OCI-LY3 (cell line): Measurements from ENCODE around the gene ZNF555.

Experiments used
- H2AFZ ChIP-seq: fragments of 200-600, 300-600 bp; shearing (Covaris generic); 2 replicates; pipeline ENCODE4 v1.6.0; 2014; ENCODE audit warnings: antibody characterized with exemption, low read depth, low read length
- H3K27ac ChIP-seq: fragments of 200-600, 300-600 bp; sonication (generic); 2 replicates; pipeline ENCODE4 v1.5.1; 2014; ENCODE audit warnings: mild to moderate bottlenecking, low read length, moderate library complexity, mixed read lengths
- H3K27me3 ChIP-seq: fragments of 200-600, 300-600 bp; sonication (generic); 2 replicates; pipeline ENCODE4 v1.6.1; 2014; ENCODE audit warnings: low read depth, low read length, mixed read lengths
- H3K36me3 ChIP-seq: fragments of 200-600, 300-600 bp; sonication (generic); replicated peaks from 2 replicates; pipeline ENCODE3; 2014; ENCODE audit warnings: low read depth, low read length, mixed read lengths
- H3K4me1 ChIP-seq: fragments of 300-600, 200-600 bp; sonication (generic); 2 replicates; pipeline ENCODE4 v1.6.1; 2014; ENCODE audit warnings: low read length, mixed read lengths
- H3K4me2 ChIP-seq: fragments of 200-600, 300-600 bp; sonication (generic); 2 replicates; pipeline ENCODE4 v1.6.1; 2014; ENCODE audit warnings: low read length, mixed read lengths
- H3K4me3 ChIP-seq: fragments of 300-600, 200-600 bp; sonication (generic); 2 replicates; pipeline ENCODE4 v1.5.1; 2014; ENCODE audit warnings: antibody characterized with exemption, mild to moderate bottlenecking, low read length, moderate library complexity
- H3K79me2 ChIP-seq: fragments of 300-600, 200-600 bp; shearing (Covaris generic); 2 replicates; pipeline ENCODE4 v1.6.1; 2014; ENCODE audit warnings: mild to moderate bottlenecking, low read length, mixed read lengths
- H3K9ac ChIP-seq: fragments of 300-600, 200-600 bp; shearing (Covaris generic); 2 replicates; pipeline ENCODE4 v1.6.0; 2014; ENCODE audit warnings: mild to moderate bottlenecking, low read length, moderate library complexity
- H3K9me3 ChIP-seq: fragments of 200-600, 300-600 bp; shearing (Covaris generic); 2 replicates; pipeline ENCODE4 v1.6.1; 2014; ENCODE audit warnings: low read length, mixed read lengths; ENCODE audit not compliant: insufficient read depth
- H4K20me1 ChIP-seq: fragments of 200-600, 300-600 bp; sonication (generic); 2 replicates; pipeline ENCODE4 v1.6.1; 2016; ENCODE audit warnings: low read length, mixed read lengths; ENCODE audit not compliant: insufficient read depth
- EZH2phosphoT487 ChIP-seq: fragments of 200-600 bp; shearing (Covaris generic); IDR thresholded peaks from 2 replicates; pipeline ENCODE4 v1.6.1; 2018; ENCODE audit warnings: antibody characterized with exemption, mixed run types, low read depth
- TF ChIP-seq, protein P1 (sequence below): fragments of 200-600, 300-600 bp; sonication (generic); IDR thresholded peaks from 2 replicates; pipeline ENCODE4 v1.5.1; 2014; ENCODE audit warnings: antibody characterized with exemption, low read length, low read depth

Gene ZNF555

DNA sequence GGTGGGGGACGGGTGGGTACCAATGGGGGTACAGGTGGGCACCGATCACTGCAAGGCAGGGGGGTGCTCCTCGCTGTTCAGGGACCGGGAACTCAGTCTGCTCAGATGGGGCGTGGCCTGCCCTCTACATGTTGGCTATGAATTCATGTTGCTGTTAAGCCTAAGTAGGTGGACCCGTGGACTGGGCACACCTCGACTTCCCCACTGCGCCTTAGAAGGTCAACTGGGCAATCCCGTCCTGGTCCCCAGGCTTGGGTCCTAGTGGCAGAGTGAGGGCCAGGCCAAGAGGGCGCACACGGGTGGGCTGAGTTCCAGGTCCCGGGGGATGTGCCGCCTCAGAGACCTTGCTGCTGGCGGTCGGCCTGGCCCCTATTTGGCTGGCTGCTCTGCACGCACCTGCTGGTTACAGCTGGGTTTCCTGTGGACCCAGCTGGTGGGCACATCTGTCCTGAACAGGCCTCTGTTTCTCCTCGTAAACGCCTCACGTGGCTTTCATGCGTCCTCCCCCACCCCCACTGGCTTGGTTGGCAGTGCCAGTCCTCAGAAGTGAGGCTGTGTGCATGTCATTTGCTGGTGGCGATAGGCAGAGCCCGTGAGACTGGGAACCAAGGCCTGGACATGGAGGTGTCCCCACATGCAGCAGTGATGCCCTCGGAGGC is 35.2 kb upstream of the ZNF555 start:
- Histone ChIP-seq H3K9me3 (no peaks in the 10 kb centered on the region), H3K4me3 (no peak overlapping the region), H3K4me1 (no peaks in the 10 kb centered on the region), H3K79me2 (peaks cover 14% of the 10 kb centered on the region; the same call in 1 of the 2 replicates), H2AFZ (no peak overlapping the region), H3K9ac (no peak overlapping the region), H3K27ac (no peak overlapping the region), H3K36me3 (peaks cover 85% of the 10 kb centered on the region), H3K27me3 (no peaks in the 10 kb centered on the region), H3K4me2 (no peak overlapping the region), H4K20me1 (peaks cover 2% of the 10 kb centered on the region)
- no peak for TF ChIP-seq EZH2phosphoT487
- TF ChIP-seq, protein P1, sequence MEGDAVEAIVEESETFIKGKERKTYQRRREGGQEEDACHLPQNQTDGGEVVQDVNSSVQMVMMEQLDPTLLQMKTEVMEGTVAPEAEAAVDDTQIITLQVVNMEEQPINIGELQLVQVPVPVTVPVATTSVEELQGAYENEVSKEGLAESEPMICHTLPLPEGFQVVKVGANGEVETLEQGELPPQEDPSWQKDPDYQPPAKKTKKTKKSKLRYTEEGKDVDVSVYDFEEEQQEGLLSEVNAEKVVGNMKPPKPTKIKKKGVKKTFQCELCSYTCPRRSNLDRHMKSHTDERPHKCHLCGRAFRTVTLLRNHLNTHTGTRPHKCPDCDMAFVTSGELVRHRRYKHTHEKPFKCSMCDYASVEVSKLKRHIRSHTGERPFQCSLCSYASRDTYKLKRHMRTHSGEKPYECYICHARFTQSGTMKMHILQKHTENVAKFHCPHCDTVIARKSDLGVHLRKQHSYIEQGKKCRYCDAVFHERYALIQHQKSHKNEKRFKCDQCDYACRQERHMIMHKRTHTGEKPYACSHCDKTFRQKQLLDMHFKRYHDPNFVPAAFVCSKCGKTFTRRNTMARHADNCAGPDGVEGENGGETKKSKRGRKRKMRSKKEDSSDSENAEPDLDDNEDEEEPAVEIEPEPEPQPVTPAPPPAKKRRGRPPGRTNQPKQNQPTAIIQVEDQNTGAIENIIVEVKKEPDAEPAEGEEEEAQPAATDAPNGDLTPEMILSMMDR, result no peak

DNA sequence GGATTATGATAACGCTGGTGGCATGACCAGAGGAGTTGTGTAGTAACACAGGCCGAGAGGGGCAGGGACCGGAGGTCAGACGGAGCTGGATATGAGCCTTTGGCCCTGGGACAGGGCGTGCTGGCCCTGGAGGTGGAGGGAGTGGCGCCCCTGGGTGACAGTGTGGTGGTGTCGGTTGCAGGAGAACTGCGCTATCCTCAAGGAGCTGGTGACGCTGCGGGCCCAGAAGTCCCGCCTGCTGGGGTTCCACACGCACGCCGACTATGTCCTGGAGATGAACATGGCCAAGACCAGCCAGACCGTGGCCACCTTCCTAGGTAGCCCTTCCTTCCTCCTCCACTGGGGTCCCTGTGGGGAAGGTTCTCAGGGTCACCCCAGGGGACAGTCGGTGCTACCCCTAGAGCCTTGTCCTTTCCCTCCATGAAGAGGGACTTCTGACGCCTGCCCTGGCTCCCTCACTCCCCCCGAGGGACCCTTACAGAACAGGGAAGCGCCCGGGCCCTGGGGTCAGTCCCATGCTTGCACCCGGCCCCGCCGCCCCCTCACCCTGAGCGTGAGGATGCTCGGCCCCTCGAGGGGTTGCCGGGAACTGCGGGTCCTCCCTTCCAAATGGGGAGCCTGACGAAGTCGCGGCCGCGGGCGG is 34.4 kb upstream of the ZNF555 start:
- Histone ChIP-seq H2AFZ (no peak overlapping the region), H3K27me3 (no peaks in the 10 kb centered on the region), H3K4me2 (no peak overlapping the region), H4K20me1 (no peaks in the 10 kb centered on the region; the same call in 1 of the 2 replicates), H3K9me3 (no peaks in the 10 kb centered on the region), H3K36me3 (peaks cover 83% of the 10 kb centered on the region), H3K79me2 (peaks cover 7% of the 10 kb centered on the region; the same call in 1 of the 2 replicates), H3K9ac (no peak overlapping the region), H3K4me3 (no peak overlapping the region), H3K4me1 (no peaks in the 10 kb centered on the region), H3K27ac (no peak overlapping the region)
- TF ChIP-seq EZH2phosphoT487, result no peak
- TF ChIP-seq, protein P1, result no peak

DNA sequence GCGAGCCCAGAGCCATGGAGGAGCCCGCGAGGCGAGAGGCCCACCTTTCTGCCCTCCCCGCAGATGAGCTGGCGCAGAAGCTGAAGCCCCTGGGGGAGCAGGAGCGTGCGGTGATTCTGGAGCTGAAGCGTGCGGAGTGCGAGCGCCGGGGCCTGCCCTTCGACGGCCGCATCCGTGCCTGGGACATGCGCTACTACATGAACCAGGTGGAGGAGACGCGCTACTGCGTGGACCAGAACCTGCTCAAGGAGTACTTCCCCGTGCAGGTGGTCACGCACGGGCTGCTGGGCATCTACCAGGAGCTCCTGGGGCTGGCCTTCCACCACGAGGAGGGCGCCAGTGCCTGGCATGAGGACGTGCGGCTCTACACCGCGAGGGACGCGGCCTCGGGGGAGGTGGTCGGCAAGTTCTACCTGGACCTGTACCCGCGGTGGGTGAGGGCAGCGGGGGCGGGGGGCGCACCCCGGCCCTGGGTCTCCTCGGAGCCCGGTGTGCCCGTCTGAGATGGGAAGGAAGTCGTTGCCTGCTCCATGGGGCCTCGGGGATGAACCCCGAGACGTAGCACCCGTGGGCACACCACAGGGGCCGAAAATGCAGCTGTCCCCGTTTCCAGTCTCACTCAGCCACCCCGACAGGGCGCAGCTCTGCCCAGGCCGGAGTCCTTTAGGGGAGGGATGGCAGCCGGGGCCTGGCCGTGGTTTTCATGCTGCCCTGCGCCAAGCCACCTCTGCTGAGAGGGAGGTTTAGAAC is 33.7 kb upstream of the ZNF555 start:
- Histone ChIP-seq H3K4me3 (no peak overlapping the region), H3K27ac (no peak overlapping the region), H3K27me3 (no peaks in the 10 kb centered on the region), H3K79me2 (peaks cover 3% of the 10 kb centered on the region; the same call in 1 of the 2 replicates), H3K36me3 (peaks cover 84% of the 10 kb centered on the region), H2AFZ (no peak overlapping the region), H3K9me3 (no peaks in the 10 kb centered on the region), H3K4me1 (no peaks in the 10 kb centered on the region), H3K4me2 (no peak overlapping the region), H4K20me1 (no peaks in the 10 kb centered on the region; the same call in 1 of the 2 replicates), H3K9ac (no peak overlapping the region)
- TF ChIP-seq, protein P1, result no peak
- TF ChIP-seq EZH2phosphoT487, result no peak
